Colonic mucosa (tissue), 4 donors: Measurements from ENCODE around the gene GFOD1. TPM values are rescaled to one million over a fixed set of nuclear protein-coding genes. Genes with fewer than 3 reads are reported as not detected.
A peak's percentile ranks its signal among the peaks of the same experiment; 100 is the strongest.
"Not testable (repeated sequence)": the region's sequence is repeated elsewhere in the genome, so short reads cannot be mapped to it uniquely, and the experiment has no call there.

Source experiments
- DNase-seq: peaks from one replicate; pipeline ENCODE4 v3.0.0-alpha.2; 2020
- H3K27ac ChIP-seq: fragments of 200-600 bp; one replicate; pipeline ENCODE4 v1.8.0; 2021
- H3K27me3 ChIP-seq: fragments of 200-600 bp; one replicate; pipeline ENCODE4 v1.8.0; 2021
- H3K36me3 ChIP-seq: fragments of 200-600 bp; one replicate; pipeline ENCODE4 v1.8.0; 2021
- H3K4me1 ChIP-seq: fragments of 200-600 bp; one replicate; pipeline ENCODE4 v1.8.0; 2021; ENCODE audit warnings: mild to moderate bottlenecking
- H3K4me3 ChIP-seq: fragments of 200-600 bp; one replicate; pipeline ENCODE4 v1.8.0; 2021
- H3K9ac ChIP-seq, 2 donors: one replicate each; pipeline ENCODE4 v1.7.0; 2013; ENCODE audit warnings: control low read depth in 2 of 2, low read depth in 2 of 2, low read length in 2 of 2
- H3K9me3 ChIP-seq: fragments of 200-600 bp; one replicate; pipeline ENCODE4 v1.8.0; 2021
- intact Hi-C: fragments of 100-400 bp; cut with DNase I; formaldehyde crosslinking; loops from one replicate; pipeline ENCODE4 v1.14.1; 2022
- total RNA-seq, 2 donors: library from RNA; stranded (reverse); fragmentation: NEBNext Ultra II Directional in 1 of 2; extraction: Animal tissue kit (Norgen Biotek cat#: 25700) in 1 of 2; gene quantifications; one replicate each; pipeline ENCODE4 v1.2.1, GENCODE V29; 2021
- TF ChIP-seq, protein P1 (sequence below): fragments of 200-600 bp; IDR thresholded peaks from one replicate; pipeline ENCODE4 v1.8.0; 2022; ENCODE audit warnings: antibody characterized with exemption, mild to moderate bottlenecking
- donor health status: healthy.
- donor health status: DM: no; HTN: no; CAD: no.
- donor health status: DM: no; HTN: no; CAD: no.

GFOD1 gene
- total RNA-seq, 2 donors from 2014 or later, result 6.9 to 7.6 TPM

GRCh38 chr6:13517116-13517515 lies 29.7 kb upstream of the GFOD1 start:
- Histone ChIP-seq H3K9me3 (no peaks in the 10 kb centered on the region), H3K27ac (no peak overlapping the region), H3K27me3 (no peaks in the 10 kb centered on the region), H3K36me3 (no peaks in the 10 kb centered on the region), H3K9ac (no peak overlapping the region), H3K4me3 (no peak overlapping the region), H3K4me1 (no peaks in the 10 kb centered on the region)
- no peak for DNase-seq
- intact Hi-C loops, result no loop called here
- TF ChIP-seq, protein P1, sequence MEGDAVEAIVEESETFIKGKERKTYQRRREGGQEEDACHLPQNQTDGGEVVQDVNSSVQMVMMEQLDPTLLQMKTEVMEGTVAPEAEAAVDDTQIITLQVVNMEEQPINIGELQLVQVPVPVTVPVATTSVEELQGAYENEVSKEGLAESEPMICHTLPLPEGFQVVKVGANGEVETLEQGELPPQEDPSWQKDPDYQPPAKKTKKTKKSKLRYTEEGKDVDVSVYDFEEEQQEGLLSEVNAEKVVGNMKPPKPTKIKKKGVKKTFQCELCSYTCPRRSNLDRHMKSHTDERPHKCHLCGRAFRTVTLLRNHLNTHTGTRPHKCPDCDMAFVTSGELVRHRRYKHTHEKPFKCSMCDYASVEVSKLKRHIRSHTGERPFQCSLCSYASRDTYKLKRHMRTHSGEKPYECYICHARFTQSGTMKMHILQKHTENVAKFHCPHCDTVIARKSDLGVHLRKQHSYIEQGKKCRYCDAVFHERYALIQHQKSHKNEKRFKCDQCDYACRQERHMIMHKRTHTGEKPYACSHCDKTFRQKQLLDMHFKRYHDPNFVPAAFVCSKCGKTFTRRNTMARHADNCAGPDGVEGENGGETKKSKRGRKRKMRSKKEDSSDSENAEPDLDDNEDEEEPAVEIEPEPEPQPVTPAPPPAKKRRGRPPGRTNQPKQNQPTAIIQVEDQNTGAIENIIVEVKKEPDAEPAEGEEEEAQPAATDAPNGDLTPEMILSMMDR, result no peak

DNA sequence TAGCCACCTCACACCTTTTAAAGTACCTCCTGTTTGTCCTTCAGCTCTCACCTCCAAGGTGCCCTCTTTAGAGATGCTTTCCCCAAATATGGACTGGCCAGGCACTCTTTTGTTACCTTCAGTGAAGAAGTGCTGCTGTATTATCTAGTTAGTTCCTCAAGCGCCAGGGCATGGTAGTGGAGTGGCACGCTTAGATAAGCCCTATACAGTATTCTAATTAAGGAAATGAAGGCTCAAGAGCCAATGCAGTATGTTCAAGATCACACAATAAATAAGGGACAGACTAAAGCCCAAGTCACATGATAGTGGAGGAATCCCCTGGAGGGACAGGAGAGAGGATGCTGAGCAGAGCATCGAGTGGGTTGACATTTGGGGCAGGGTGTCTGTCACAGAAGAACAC lies 28.5 kb upstream of the GFOD1 start:
- DNase-seq, result no peak
- Histone ChIP-seq H3K9ac (no peak overlapping the region), H3K27me3 (no peaks in the 10 kb centered on the region), H3K4me1 (no peaks in the 10 kb centered on the region), H3K4me3 (no peak overlapping the region), H3K36me3 (no peaks in the 10 kb centered on the region), H3K27ac (no peak overlapping the region), H3K9me3 (no peaks in the 10 kb centered on the region)
- TF ChIP-seq, protein P1, result no peak
- intact Hi-C loops, result no loop called here

DNA sequence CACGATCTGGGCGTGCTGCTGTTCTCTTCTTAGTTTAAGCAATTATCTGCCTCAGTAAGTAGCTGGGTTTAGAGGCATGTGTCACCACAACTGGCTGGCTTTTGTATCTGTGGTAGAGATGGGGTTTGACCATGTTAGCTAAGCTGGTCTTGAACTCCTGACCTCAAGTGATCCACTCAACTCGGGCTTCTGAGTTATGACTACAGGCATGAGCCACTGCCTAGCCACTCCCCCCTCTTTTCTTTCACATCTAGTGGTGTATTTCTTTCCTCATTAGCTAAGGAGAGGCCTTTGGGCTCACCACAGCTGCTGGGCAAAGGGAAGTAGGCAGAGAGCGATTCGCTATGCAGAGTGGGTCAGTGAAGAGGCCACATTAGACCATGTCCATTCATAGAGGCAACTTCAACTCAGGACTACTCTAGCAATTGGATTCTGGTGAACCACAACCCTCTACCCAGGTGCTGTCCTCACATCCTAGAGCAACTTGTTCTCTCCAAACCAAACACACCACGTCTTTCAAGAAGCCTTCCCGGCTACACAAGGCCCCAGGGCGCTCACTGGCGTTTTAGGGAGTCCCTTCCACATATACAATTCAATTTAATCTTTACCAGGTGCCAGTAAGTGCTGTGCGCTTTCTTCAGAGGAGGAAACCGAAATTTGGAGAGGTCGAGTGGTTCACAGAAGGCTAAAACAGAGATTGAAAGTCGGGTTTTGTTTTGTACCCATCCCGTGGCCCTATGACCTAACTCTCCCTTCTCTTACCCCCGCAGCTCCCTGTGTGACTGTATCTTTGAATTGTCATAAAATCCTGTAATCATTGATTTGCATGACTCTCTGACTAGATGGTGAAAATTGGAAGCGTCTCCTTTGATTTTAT lies 26.5 kb upstream of the GFOD1 start:
- H3K4me3 ChIP-seq, result no peak overlapping the region
- H3K27me3 ChIP-seq, result no peaks in the 10 kb centered on the region
- no peaks in the 10 kb centered on the region for H3K4me1 ChIP-seq
- no peaks in the 10 kb centered on the region for H3K9me3 ChIP-seq
- H3K9ac ChIP-seq, result peak overlapping the region in 1 of 2 donors; percentile 51
- no peaks in the 10 kb centered on the region for H3K36me3 ChIP-seq
- no peak overlapping the region for H3K27ac ChIP-seq
- intact Hi-C loops, result no loop called here
- TF ChIP-seq, protein P1, result no peak
- peak; percentile 12 for DNase-seq

DNA sequence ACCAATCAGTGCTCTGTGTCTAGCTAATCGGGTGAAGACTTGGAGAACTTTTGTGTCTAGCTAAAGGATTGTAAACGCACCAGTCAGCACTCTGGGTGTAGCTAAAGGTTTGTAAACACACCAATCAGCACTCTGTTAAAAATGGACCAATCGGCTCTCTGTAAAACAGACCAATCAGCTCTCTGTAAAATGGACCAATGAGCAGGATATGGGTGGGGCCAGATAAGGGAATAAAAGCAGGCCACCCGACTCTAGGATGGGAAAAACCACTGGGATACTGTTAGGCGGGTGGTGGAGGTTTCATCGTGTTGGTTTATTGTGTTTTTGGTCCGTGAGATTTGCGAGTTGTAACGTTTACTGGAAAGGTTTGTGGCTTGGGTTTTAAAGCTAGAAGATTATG lies 25.5 kb upstream of the GFOD1 start:
- intact Hi-C loops, result no loop called here
- Histone ChIP-seq H3K4me3 (no peak overlapping the region), H3K4me1 (no peaks in the 10 kb centered on the region), H3K9me3 (no peaks in the 10 kb centered on the region), H3K36me3 (no peaks in the 10 kb centered on the region), H3K27me3 (no peaks in the 10 kb centered on the region), H3K9ac (no peak overlapping the region), H3K27ac (no peak overlapping the region)
- DNase-seq, result peak; percentile 13
- TF ChIP-seq, protein P1, result no peak

GRCh38 chr6:13511913-13512717 lies 24.7 kb upstream of the GFOD1 start:
- DNase-seq, result peak; percentile 86
- H3K4me1 ChIP-seq, result no peaks in the 10 kb centered on the region
- peak overlapping the region; percentile 62 for H3K27ac ChIP-seq
- intact Hi-C loops, result no loop called here
- H3K36me3 ChIP-seq, result no peaks in the 10 kb centered on the region
- H3K9me3 ChIP-seq, result no peaks in the 10 kb centered on the region
- H3K4me3 ChIP-seq, result no peak overlapping the region
- H3K27me3 ChIP-seq, result no peaks in the 10 kb centered on the region
- peak overlapping the region; percentile 19 to 72 for H3K9ac ChIP-seq
- TF ChIP-seq, protein P1, result no peak

GRCh38 chr6:13511141-13511571 lies 23.8 kb upstream of the GFOD1 start:
- DNase-seq, result peak; percentile 16
- H3K9me3 ChIP-seq, H3K27me3 ChIP-seq, H3K4me1 ChIP-seq, H3K4me3 ChIP-seq, H3K36me3 ChIP-seq, intact Hi-C loops: not testable (repeated sequence)
- peak overlapping the region; percentile 62 for H3K27ac ChIP-seq
- peak overlapping the region; percentile 6 to 34 for H3K9ac ChIP-seq

DNA sequence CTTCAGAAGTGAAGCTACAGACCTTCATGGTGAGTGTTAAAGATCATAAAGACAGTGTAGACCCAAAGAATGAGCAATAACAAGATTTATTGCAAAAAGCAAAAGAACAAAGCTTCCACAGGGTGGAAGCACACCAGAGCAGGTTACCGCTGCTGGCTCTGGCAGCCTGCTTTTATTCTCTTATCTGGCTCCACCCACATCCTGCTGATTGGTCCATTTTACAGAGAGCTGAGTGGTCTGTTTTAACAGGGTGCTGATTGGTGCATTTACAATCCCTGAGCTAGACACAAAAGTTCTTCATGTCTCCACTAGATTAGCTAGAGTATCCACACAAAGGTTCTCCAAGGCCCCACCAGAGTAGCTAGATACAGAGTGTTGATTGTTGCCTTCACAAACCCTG lies 23.0 kb upstream of the GFOD1 start:
- intact Hi-C loops, H3K27ac ChIP-seq, H3K9me3 ChIP-seq, H3K4me1 ChIP-seq, H3K27me3 ChIP-seq, H3K9ac ChIP-seq, H3K36me3 ChIP-seq, H3K4me3 ChIP-seq: not testable (repeated sequence)
- peak; percentile 7 for DNase-seq
